NCI-H2081 (cell line): ENCODE measurements around the gene FNDC3A.
"Not testable (repeated sequence)": the region's sequence is repeated elsewhere in the genome, so short reads cannot be mapped to it uniquely, and the experiment has no call there.

Experiments
- DNase-seq, 2 experiments: peaks; one replicate each; lab custom pipeline; 2025; lab: John Stamatoyannopoulos, UW

Gene FNDC3A

DNA sequence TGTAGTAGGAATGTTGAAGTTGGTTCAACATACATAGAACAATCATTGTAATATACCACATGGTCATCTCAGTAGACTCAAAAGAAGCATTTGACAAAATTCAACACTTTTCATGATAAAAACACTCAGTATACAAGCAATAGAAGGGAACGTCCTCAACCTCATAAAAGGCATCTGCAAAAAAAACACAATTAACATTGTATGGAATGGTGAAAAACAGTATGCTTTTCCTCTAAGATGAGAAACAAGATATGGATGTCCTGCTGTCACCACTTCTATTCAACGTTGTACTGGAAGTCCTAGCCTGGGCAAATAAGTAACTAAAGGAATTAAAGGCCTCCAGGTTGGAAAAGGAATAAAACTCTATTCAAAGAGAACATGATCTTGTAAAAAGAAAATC, 54.5 kb downstream of the FNDC3A start:
- DNase-seq: no peak

DNA sequence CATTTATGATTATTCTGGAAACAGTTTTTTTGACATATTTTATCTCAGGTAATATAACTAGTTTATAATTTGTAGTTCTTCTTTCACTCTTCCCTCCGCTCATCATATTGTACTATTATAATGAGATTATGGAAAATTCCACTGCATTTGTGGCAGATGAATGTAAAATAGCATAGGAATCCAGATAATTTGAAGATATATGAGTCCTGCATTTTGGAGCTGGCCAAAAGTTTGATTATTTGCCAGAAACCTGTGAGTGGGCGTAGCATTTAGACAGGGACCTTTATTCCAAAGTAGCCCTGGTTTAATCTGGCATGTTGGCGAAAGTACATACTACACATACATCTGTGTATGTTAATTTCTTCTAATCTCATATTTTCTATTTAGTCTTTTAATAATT, 65.2 kb downstream of the FNDC3A start:
- no peak for DNase-seq

DNA sequence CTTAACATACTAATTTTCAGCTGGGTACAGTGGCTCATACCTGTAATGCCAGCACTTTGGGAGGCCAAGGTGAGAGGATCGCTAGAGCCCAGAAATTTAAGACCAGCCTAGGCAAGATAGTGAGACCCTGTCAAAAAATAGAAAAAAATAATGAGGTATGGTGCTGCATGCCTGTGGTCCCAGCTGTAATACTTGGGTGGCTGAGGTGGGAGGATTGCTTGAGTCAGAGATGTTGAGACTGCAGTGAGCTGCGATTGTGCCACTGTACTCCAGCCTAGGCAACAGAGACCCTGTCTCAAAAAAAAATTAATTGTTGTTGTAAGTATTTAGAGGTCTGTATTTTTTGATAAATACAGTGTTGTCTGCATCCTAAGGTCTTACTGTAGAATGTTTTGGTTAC, 66.8 kb downstream of the FNDC3A start:
- DNase-seq: no peak

DNA sequence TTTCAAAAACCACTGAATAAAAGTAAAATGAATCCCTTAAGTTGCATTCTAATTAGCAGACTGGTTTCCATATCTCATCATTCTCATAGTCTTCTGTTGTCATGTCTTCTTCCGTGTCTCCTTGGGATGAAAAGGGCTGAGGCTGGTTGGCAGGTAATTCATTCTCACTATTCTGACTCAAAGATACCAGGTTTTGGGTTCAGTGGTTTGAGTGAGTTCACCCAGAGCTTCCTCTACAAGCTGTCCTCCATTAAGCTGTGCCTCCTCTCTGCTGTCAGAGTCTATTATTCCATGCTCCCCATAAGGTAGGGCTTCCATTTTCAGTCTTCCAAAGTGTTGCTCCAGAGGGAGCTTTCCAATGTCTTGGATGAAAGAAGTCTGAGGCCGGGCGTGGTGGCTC, 68.3 kb downstream of the FNDC3A start:
- DNase-seq: no peak

DNA sequence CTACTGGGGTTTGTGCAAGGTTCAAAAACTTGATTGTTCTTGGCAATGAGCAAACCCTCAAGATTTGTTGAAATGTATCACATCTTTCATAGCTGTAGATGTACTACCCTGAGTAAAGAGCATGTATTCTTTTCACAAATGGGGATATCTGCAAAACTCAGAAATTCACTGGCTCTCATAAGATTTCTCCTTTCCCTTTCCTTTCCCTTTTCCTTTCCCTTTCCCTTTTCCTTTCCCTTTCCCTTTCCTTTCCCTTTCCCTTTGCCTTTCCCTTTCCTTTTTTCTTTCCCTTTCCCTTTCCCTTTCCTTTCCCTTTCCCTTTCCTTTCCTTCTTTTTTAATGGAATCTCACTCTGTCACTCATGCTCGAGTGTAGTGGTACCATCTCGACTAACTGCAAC, 69.1 kb downstream of the FNDC3A start:
- DNase-seq: no peak

DNA sequence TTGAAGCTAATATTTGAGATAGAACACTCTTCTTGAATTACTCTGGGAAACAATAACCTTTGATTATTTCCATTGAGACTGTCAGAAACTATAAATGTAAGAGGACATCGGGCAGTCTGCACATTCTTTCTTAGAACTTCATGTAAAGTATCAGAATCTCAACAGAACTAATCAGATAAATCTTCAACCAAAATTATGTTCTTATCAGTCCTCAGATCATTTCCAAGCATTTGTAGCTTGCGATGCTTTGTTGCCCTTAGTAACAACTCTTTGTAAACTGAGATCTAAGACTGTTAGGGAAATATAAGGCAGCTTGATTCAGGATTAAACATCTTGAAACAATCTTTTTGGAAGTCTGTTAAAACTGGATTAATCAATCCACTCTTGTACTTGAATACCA, 70.3 kb downstream of the FNDC3A start:
- no peak for DNase-seq

DNA sequence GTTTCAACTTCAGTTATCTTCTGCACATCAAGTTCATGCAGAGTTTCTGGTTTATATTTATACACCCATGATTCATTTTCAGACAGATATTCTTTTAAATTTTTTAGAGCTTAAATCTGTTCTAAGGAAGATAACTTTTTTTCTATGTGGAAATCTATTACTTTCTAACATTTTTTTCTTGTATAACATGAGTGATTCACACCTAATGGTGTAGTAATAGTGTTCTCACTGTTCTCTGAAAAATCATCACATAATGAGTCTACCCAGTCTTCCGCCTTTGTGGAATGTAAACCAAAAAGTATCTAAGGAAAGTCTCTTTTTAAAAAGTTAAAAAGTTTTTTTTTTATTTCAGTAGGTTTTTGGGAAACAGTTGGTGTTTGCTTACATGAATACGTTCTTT, 70.8 kb downstream of the FNDC3A start:
- no peak for DNase-seq

DNA sequence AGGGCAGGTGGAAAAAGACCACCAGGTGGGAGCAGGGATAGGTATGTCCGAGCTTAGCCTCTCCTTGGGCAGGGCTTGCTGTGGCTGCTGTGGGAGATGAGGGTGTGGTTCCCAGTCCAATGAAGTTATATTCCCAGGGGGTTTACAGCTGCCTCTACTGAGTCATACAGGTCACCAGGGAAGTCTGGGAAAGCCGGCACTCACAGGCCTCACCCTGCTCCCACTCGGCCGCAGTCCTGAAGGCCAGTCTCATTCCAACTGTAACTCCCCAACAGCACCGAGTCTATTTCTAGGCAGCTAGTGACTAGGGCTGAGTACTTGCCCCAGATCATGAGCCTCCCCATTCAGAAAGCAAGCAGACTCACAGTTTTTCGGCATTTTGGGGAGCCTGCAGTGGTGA, 77.1 kb downstream of the FNDC3A start:
- DNase-seq: no peak

DNA sequence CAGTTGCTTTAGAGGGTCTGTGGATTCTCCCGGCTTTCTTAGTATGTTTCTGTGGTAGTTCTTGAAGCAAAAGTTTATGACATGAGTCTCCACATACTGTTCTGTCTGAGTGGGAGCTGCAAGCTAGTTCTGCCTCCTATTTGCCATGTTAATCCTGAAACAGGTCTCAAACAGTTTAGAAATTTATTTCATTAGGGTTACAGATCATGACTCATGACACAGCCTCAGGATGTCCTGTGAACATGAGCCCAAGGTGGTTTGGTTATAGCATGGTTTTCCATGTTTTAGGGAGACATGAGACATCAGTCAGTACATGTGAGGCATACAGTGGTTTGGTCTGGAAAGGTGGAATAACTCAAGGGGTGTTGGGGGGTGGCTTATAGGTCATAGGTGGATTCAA, 77.5 kb downstream of the FNDC3A start:
- DNase-seq: no peak

DNA sequence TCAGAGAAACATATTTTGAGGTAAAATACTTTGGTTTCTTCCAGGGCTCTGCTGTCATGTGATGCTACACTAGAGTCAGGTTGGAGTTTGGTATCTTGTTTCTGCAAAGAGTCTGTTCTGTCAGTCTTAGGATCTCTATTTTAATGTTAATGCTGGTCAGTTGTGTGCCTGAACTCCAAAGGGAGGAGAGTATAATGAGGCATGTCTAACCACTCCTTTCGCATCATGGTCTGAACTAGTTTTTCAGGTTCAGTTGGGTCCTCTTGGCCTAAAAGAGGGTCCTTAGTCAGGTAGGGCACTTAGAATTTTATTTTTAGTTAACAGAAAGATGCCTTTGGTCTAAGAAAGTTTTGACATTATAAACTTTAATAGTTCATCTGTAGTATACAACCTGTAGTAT, 78.2 kb downstream of the FNDC3A start:
- no peak for DNase-seq

DNA sequence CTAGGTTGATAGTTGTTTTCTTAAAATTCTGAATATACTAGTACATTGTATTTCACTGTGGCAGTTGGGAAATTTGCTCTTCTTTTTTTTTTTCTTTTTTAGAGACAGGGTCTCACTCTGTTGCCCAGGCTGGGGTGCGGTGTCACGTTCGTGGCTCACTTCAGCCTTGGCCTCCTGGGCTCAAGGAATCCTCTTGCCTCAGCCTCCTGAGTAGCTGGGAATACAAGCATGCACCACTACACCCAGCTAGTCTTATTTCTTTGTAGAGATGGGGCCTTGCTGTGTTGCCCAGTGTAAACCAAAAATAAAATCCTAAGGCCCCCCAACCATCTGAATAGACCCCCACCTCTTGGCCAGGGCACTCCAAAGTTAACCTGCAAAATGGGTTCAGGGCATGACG, 79.3 kb downstream of the FNDC3A start:
- no peak for DNase-seq

DNA sequence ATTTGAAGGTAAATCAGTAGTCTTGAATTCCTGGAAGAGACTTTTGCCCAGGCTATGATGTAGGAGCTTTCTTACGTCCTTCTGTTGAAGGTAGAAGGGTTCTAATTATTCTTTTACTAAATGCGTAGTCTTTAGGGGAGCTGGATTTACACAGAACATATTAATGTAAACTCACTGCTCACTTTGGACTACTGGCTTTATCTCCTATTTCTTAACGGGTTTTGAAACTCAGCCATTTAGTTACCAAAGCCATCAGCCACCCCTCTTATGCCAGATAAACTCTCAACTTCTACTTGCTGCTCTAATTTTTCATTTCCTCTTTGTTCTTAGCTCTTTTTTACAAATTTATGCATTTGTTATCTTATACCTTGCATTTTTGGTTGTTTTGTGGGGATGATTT, 81.5 kb downstream of the FNDC3A start:
- no peak for DNase-seq

DNA sequence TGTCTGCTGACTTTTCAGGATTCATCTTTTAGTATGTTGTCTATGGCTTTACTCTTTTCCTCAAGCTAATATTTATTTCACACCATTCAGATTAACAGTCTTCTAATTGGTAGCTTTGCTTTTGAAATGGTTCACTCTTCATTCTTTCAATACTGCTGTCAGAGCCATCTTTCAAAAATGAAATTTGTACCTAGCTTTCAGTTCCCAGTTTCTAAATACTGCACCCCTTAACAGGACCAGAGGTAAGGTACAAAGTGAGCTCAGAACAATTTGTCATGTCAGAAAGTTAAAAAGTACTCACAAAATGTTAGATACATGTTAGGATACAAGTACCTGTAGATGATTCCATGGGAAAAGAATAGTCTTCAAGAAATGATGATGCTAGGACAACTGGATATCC, 83.0 kb downstream of the FNDC3A start:
- DNase-seq: no peak

DNA sequence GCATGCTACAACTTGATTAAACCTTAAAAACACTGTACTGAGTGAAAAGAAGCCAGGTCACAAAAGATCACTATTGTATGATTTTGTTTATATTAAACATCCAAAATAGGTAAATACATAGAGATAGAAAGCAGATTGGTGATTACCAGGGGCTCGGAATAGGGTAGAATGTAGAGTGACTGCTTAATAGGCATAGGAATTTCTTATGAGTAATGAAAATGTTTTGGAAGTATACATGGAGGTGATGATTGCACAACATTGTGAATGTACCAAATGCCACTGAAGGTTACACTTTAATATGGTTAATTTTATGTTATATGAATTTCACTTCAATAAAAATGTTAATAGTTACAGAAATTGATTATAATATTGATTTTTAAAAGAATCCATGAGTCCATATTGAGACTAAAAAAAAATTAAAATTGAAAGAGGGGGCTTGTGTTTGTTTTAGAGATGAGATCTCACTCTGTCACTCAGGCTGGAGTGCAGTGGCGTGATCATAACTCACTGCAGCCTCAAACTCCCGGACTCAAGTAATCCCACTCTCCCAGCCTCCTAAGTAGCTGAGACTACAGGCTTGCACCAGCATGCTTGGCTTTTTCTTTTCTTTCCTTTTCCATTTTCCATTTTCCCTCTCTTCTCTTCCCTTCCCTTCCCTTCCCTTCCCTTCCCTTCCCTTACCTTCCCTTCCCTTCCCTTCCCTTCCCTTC, 85.1 kb downstream of the FNDC3A start:
- DNase-seq: no peak

DNA sequence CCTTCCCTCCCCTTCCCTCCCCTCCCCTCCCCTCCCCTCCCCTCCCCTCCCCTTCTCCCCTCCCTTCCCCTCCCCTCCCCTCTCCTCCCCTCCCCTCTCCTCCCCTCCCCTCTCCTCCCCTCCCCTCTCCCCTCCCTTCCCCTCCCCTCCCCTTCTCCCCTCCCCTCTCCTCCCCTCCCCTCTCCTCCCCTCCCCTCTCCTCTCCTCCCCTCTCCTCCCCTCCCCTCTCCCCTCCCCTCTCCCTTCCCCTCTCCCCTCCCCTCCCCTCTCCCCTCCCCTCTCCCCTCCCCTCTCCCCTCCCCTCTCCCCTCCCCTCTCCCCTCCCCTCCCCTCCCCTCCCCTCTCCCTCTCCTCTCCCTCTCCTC, 85.7 kb downstream of the FNDC3A start:
- not testable (repeated sequence) for DNase-seq

DNA sequence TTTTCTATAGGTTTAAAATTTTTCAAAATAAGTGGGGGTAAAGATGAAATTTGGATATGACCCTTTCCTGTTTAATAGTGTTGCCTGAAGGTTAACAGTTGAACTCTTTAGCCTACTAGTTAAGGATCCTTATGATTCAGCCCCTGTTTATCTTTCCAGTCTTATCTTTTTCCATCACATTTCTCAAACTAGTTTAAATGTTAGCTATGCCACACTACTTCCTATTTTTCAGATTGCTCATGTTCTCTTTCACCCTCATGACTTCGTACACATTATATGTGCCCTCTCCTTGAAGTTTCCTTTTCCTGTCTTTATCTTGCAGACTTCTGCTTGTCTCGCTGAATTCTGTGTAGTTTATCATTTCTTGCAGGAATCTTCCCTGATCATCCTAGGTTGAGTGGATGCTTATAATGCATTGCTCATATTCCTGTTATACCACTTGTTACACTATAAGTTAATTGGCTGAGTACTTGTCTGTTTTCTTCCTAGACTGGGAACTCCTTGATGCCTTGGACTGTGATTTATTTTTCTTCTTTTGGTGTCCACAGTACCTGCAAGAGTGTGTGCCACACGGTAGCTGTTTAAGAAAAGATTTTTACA, 86.7 kb downstream of the FNDC3A start:
- no peak for DNase-seq

DNA sequence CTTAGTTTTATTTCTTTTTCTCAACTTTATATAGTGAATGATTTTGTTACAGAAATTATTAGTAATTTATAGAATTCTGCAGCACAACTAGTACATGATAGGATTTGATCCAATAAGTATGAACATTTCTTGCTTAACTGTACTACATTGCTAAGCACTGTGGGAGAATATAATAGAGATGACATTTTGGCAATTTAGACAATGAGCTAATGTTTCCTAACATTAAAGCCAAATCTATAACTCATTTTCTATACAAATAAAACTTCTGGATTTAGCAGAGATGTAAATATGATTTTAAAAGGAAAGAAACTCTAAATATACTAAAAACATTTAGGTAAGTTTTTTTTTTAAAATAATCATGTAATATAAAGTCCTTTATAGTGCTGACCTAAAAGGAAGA, 87.3 kb downstream of the FNDC3A start:
- DNase-seq: no peak

DNA sequence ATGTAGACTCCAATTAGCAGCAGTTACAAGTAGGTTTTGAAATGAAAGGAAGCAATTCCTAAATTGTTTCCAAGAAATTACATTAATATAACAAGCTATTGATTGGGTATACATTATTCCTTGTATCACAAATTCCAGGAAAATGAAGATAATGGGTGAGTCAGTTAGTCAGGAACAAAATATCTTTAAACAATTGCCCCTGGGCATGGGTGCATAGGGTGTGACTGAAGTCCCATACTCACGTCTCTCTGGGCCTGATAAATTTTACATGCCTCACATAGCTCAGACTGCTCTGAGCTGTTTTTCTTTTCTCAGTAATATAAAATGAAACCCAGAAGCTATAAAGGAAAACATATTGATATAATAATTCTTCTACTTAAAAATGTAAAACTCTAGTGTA, 87.8 kb downstream of the FNDC3A start:
- DNase-seq: no peak

DNA sequence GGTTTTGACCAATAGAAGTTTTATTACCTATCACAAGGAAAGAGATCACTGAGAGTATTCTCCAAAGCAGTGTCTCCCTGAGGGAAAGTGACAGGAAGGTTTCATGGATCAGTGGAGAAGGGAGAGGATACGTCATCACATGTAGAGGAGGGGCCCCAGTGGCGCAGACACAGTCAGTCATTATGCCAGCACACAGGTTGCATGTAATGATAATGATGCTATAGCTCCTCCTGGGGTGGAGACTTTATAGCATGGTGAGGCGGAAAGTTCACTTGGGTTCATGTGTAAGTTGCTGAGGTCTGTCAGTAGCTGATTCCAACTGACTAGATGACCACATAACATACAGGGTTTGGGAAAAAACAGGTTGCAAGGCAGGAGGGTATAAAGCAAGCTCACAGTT, 88.8 kb downstream of the FNDC3A start:
- DNase-seq: no peak

DNA sequence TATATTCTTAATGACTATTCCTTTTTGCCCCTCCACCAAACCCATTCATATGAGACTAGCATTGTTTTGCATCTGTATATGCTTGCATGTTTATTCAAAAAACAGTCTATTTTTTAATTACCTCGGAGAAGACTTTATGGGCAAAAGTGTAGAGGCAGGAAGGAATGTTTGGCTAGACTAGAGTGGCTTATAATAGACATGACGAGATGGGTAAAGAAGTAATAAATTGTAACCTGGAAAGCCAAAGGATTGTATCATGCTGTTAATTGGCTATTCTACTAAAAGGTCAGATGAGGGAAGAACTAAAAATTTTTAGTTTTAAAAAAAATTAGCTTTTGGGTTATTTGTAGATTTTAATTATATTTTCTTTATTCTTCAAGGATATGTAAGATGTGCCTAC, 91.1 kb downstream of the FNDC3A start:
- DNase-seq: no peak

DNA sequence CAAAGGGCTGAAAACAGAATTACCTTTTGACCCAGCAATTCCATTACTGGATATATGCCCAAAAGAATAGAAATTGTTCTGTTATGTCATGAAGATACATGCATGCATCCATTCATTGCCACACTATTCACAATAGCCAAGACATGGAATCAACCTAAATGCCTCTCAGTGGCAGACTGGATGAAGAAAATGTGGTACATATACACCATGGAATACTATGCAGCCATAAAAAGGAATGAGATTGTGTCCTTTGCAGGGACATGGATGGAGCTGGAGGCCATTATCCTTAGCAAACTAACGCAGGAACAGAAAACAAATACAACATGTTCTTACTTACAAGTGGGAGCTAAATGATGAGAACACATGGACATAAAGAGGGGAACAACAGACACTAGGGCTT, 92.8 kb downstream of the FNDC3A start:
- DNase-seq: not testable (repeated sequence)

DNA sequence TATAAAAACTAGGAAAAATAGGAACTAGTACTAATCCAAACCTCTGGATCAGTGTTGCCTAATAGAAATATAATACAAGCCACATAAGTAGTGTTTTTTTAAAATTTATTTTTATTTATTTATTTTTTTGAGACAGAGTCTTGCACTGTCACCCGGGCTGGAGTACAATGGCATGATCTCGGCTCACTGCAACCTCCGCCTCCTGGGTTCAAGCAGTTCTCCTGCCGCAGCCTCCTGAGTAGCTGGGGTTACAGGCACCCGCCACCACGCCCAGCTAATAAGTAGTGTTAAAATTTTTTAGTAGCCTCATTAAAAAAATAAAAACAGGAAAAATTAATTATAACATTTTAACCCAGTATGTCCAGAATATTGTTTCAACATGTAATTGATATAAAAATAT, 94.3 kb downstream of the FNDC3A start:
- DNase-seq: not testable (repeated sequence)

DNA sequence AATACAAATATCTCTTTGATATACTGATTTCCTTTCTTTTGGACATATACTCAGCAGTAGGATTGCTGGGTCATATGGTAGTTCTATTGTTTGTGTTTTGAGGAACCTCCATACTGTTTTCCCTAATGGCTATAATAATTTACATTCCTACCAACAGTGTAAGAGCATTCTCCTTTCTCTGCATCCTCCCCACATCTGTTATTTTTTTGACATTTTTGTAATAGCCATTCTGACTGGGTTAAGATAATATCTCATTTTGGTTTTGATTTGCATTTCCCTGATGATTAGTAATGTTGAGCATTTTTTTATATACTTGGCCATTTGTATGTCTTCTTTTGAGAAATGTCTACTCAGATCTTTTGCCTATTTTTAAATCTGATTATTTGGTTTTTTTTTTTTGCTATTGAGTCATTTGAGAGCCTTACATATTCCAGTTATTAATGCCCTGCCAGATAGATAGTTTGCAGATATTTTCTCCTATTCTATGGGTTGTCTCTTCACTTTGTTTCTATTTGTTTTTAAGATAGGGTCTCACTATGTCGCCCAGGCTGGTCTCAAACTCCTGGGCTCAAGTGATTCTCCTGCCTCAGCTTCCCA, 95.7 kb downstream of the FNDC3A start:
- no peak for DNase-seq
